ENCODE measurements around the gene IFIT1B.
"Not testable (repeated sequence)": the region's sequence is repeated elsewhere in the genome, so short reads cannot be mapped to it uniquely, and the experiment has no call there.

Gene IFIT1B

GRCh38 chr10:89377705-89378637, at the start of gene IFIT1B:
IFIT1B (plus strand) TSS chr10:89378056; CDS start chr10:89378136, 80 bp downstream.
- no peak for DNase-seq

- DNase-seq = no peak
Measured at GRCh38 chr10:89329151-89329550, 48.7 kb upstream of the IFIT1B start.

- not testable (repeated sequence) for DNase-seq
Measured at GRCh38 chr10:89330014-89330413, 47.8 kb upstream of the IFIT1B start.

- no peak for DNase-seq
Measured at GRCh38 chr10:89330537-89331212, 47.2 kb upstream of the IFIT1B start.

- not testable (repeated sequence) for DNase-seq
Measured at GRCh38 chr10:89331487-89332122, 46.3 kb upstream of the IFIT1B start.

- DNase-seq = no peak
Measured at GRCh38 chr10:89332123-89332633, 45.7 kb upstream of the IFIT1B start.

- no peak for DNase-seq
Measured at GRCh38 chr10:89335226-89335625, 42.6 kb upstream of the IFIT1B start.

GRCh38 chr10:89336241-89336640, 41.6 kb upstream of the IFIT1B start:
- DNase-seq = no peak

- DNase-seq = no peak
Measured at GRCh38 chr10:89337484-89337883, 40.4 kb upstream of the IFIT1B start.

- no peak for DNase-seq
Measured at GRCh38 chr10:89338713-89339112, 39.1 kb upstream of the IFIT1B start.

GRCh38 chr10:89339875-89340274, 38.0 kb upstream of the IFIT1B start:
- DNase-seq = no peak

- DNase-seq = no peak
Measured at GRCh38 chr10:89341649-89342048, 36.2 kb upstream of the IFIT1B start.

GRCh38 chr10:89342206-89342958, 35.5 kb upstream of the IFIT1B start:
- DNase-seq = no peak

GRCh38 chr10:89343089-89343767, 34.6 kb upstream of the IFIT1B start:
- DNase-seq = no peak

GRCh38 chr10:89344156-89344555, 33.7 kb upstream of the IFIT1B start:
- no peak for DNase-seq

GRCh38 chr10:89345367-89346000, 32.4 kb upstream of the IFIT1B start:
- no peak for DNase-seq

GRCh38 chr10:89346405-89347254, 31.2 kb upstream of the IFIT1B start:
- DNase-seq = no peak

- DNase-seq = no peak
Measured at GRCh38 chr10:89347701-89348457, 30.0 kb upstream of the IFIT1B start.

- no peak for DNase-seq
Measured at GRCh38 chr10:89348481-89348880, 29.4 kb upstream of the IFIT1B start.

- DNase-seq = no peak
Measured at GRCh38 chr10:89348975-89349374, 28.9 kb upstream of the IFIT1B start.

Data from activated naive CD4-positive, alpha-beta T cell (primary cell).